Astrocyte (in vitro differentiated cells and primary cell): ENCODE results near the gene CADPS. TPM values are rescaled to one million over a fixed set of nuclear protein-coding genes. Genes with fewer than 3 reads are reported as not detected.

ENCODE experiments used
- DNase-seq: peaks from one replicate; pipeline ENCODE4 v3.0.0-alpha.2; 2010; ENCODE audit warnings: low read depth
- FAIRE-seq: peaks from 2 replicates; lab custom pipeline; 2011; peaks lifted over from hg19 to GRCh38; lab: Jason Lieb, UNC
- H2AFZ ChIP-seq: 2 replicates; pipeline ENCODE4 v1.6.0; 2012; ENCODE audit warnings: low read depth, low read length, inconsistent platforms
- H3K27ac ChIP-seq: 2 replicates; pipeline ENCODE4 v1.5.1; 2011; ENCODE audit warnings: low read depth, low read length, inconsistent platforms
- H3K27me3 ChIP-seq: 2 replicates; pipeline ENCODE4 v1.6.0; 2011; ENCODE audit warnings: low read length, inconsistent platforms; ENCODE audit not compliant: insufficient read depth
- H3K36me3 ChIP-seq: 2 replicates; pipeline ENCODE4 v1.5.1; 2011; ENCODE audit warnings: low read length, inconsistent platforms; ENCODE audit not compliant: insufficient read depth
- H3K4me1 ChIP-seq: 2 replicates; pipeline ENCODE4 v1.5.1; 2011; ENCODE audit warnings: low read length, inconsistent platforms; ENCODE audit not compliant: insufficient read depth
- H3K4me2 ChIP-seq: 2 replicates; pipeline ENCODE4 v1.6.0; 2012; ENCODE audit warnings: low read length, inconsistent platforms
- H3K4me3 ChIP-seq: 2 replicates; pipeline ENCODE4 v1.5.1; 2011; ENCODE audit warnings: low read depth, mild to moderate bottlenecking, low read length, inconsistent platforms; ENCODE audit not compliant: insufficient read depth
- H3K79me2 ChIP-seq: 2 replicates; pipeline ENCODE4 v1.6.0; 2012; ENCODE audit warnings: mild to moderate bottlenecking, low read length, inconsistent platforms; ENCODE audit not compliant: insufficient read depth
- H3K9ac ChIP-seq: 2 replicates; pipeline ENCODE4 v1.6.0; 2012; ENCODE audit warnings: mild to moderate bottlenecking, low read length, inconsistent platforms
- H3K9me3 ChIP-seq: 2 replicates; pipeline ENCODE4 v1.5.1; 2012; ENCODE audit warnings: low read depth, mild to moderate bottlenecking, low read length, inconsistent platforms; ENCODE audit not compliant: insufficient read depth
- H4K20me1 ChIP-seq: 2 replicates; pipeline ENCODE4 v1.6.0; 2012; ENCODE audit warnings: low read length, inconsistent platforms; ENCODE audit not compliant: insufficient read depth
- H3K27ac Mint-ChIP-seq: one replicate; pipeline ENCODE4 v1.8.0; 2021; ENCODE audit warnings: mild to moderate bottlenecking, mixed read lengths; ENCODE audit not compliant: unreplicated experiment
- H3K27me3 Mint-ChIP-seq: one replicate; pipeline ENCODE4 v1.8.0; 2021; ENCODE audit warnings: low read depth, mixed read lengths; ENCODE audit not compliant: unreplicated experiment
- H3K36me3 Mint-ChIP-seq: one replicate; pipeline ENCODE4 v1.8.0; 2021; ENCODE audit warnings: low read depth, mixed read lengths; ENCODE audit not compliant: unreplicated experiment
- H3K4me1 Mint-ChIP-seq: one replicate; pipeline ENCODE4 v1.8.0; 2021; ENCODE audit warnings: low read depth, mixed read lengths; ENCODE audit not compliant: unreplicated experiment
- H3K4me3 Mint-ChIP-seq: one replicate; pipeline ENCODE4 v1.8.0; 2021; ENCODE audit warnings: mild to moderate bottlenecking, moderate library complexity, mixed read lengths; ENCODE audit not compliant: unreplicated experiment
- H3K9me3 Mint-ChIP-seq: one replicate; pipeline ENCODE4 v1.8.0; 2021; ENCODE audit warnings: mild to moderate bottlenecking, mixed read lengths; ENCODE audit not compliant: unreplicated experiment
- CTCF ChIP-seq: IDR thresholded peaks from 2 replicates; pipeline ENCODE4 v1.5.1; 2011; ENCODE audit warnings: low read depth, mild to moderate bottlenecking, inconsistent platforms, low read length, moderate library complexity; ENCODE audit not compliant: insufficient read depth
- EZH2 ChIP-seq: IDR thresholded peaks from 2 replicates; pipeline ENCODE4 v1.6.1; 2012; ENCODE audit warnings: mild to moderate bottlenecking, low read length, inconsistent platforms; ENCODE audit not compliant: insufficient read depth
- total RNA-seq: library from RNA; stranded (reverse); gene quantifications from 2 replicates; pipeline ENCODE4 v1.2.1, GENCODE V29; 2021

The CADPS gene
- total RNA-seq, 1 donor from 2014 or later: 5.4 TPM

GRCh38 chr3:62500556-62501288, 374.5 kb downstream of the CADPS start:
- Mint-ChIP-seq H3K27ac (no peak overlapping the region), H3K4me3 (no peak overlapping the region), H3K4me1 (no peaks in the 10 kb centered on the region), H3K27me3 (no peaks in the 10 kb centered on the region), H3K9me3 (no peaks in the 10 kb centered on the region), H3K36me3 (no peaks in the 10 kb centered on the region)
- H4K20me1 ChIP-seq: no peaks in the 10 kb centered on the region
- H3K79me2 ChIP-seq: no peaks in the 10 kb centered on the region
- no peak for TF ChIP-seq CTCF
- TF ChIP-seq EZH2: no peak
- H3K36me3 ChIP-seq: no peaks in the 10 kb centered on the region
- no peak overlapping the region for H3K4me2 ChIP-seq
- no peak for FAIRE-seq
- H2AFZ ChIP-seq: no peak overlapping the region
- no peak overlapping the region for H3K4me3 ChIP-seq
- H3K9ac ChIP-seq: no peak overlapping the region
- no peaks in the 10 kb centered on the region for H3K4me1 ChIP-seq
- no peak for DNase-seq
- H3K27me3 ChIP-seq: no peaks in the 10 kb centered on the region
- no peaks in the 10 kb centered on the region for H3K9me3 ChIP-seq
- no peak overlapping the region for H3K27ac ChIP-seq

DNA sequence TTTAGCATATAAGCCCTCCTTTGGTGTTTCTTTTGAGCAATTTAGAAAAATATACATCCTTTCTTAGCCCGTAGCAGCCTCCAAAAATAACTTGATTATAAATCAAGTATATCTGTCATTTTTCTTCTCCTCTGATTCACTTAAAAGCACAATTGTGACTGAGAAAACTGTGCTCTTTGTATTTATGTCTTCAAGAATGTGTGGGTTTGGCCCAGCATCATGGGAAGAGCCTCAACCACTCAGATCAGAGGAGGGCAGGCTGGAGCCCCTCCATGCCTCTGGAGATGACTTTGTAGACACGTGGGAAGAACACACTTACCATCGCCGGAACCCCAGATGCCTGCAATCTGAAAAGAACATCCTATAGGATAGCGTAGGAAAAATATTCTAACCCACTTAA, 378.1 kb downstream of the CADPS start:
- no peak for FAIRE-seq
- no peaks in the 10 kb centered on the region for H3K4me1 Mint-ChIP-seq
- no peak overlapping the region for H3K27ac ChIP-seq
- H3K27ac Mint-ChIP-seq: no peak overlapping the region
- H3K4me3 ChIP-seq: no peak overlapping the region
- H3K79me2 ChIP-seq: no peaks in the 10 kb centered on the region
- H3K4me1 ChIP-seq: no peaks in the 10 kb centered on the region
- no peak overlapping the region for H3K4me2 ChIP-seq
- no peak overlapping the region for H3K4me3 Mint-ChIP-seq
- H3K9me3 ChIP-seq: no peaks in the 10 kb centered on the region
- no peaks in the 10 kb centered on the region for H3K27me3 ChIP-seq
- H3K9me3 Mint-ChIP-seq: no peaks in the 10 kb centered on the region
- no peak for DNase-seq
- no peak overlapping the region for H3K9ac ChIP-seq
- no peak overlapping the region for H2AFZ ChIP-seq
- H4K20me1 ChIP-seq: no peaks in the 10 kb centered on the region
- no peaks in the 10 kb centered on the region for H3K36me3 Mint-ChIP-seq
- no peaks in the 10 kb centered on the region for H3K27me3 Mint-ChIP-seq
- TF ChIP-seq CTCF (no peak), EZH2 (no peak)
- H3K36me3 ChIP-seq: no peaks in the 10 kb centered on the region

DNA sequence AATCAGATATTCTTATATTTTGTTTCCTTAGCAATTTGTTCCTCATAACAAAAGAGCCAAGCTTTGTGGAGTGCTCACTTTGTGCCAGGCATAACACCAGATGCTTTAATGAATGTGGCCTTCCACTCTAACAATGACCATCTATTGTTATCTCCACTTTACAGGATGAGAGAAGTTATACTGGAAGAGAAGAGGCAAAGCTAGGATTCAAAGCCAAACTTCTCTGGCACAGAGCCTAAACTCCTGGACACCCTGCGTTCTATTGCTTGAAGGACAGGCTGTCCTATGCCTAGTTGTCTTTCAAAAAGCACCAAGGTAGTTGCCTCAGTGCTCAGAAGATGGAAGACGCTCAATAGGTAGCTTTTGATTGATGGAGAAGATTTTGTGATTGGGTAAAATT, 378.7 kb downstream of the CADPS start:
- no peaks in the 10 kb centered on the region for H3K4me1 Mint-ChIP-seq

More for the DNA sequence above, 378.7 kb downstream of the CADPS start:
- no peaks in the 10 kb centered on the region for H3K27me3 Mint-ChIP-seq
- Histone ChIP-seq H3K79me2 (no peaks in the 10 kb centered on the region), H3K9me3 (no peaks in the 10 kb centered on the region), H3K27ac (no peak overlapping the region), H3K9ac (no peak overlapping the region), H3K4me2 (no peak overlapping the region), H4K20me1 (no peaks in the 10 kb centered on the region), H3K4me1 (no peaks in the 10 kb centered on the region), H3K27me3 (no peaks in the 10 kb centered on the region), H3K36me3 (no peaks in the 10 kb centered on the region), H3K4me3 (no peak overlapping the region), H2AFZ (no peak overlapping the region)
- DNase-seq: no peak
- no peak overlapping the region for H3K4me3 Mint-ChIP-seq
- no peaks in the 10 kb centered on the region for H3K9me3 Mint-ChIP-seq
- no peak overlapping the region for H3K27ac Mint-ChIP-seq
- TF ChIP-seq CTCF (no peak), EZH2 (no peak)
- no peaks in the 10 kb centered on the region for H3K36me3 Mint-ChIP-seq
- no peak for FAIRE-seq
